ENCODE data around the gene ZDHHC11.
A peak's percentile ranks its signal among the peaks of the same experiment; 100 is the strongest.
"Not testable (repeated sequence)": the region's sequence is repeated elsewhere in the genome, so short reads cannot be mapped to it uniquely, and the experiment has no call there.

Gene ZDHHC11

DNA sequence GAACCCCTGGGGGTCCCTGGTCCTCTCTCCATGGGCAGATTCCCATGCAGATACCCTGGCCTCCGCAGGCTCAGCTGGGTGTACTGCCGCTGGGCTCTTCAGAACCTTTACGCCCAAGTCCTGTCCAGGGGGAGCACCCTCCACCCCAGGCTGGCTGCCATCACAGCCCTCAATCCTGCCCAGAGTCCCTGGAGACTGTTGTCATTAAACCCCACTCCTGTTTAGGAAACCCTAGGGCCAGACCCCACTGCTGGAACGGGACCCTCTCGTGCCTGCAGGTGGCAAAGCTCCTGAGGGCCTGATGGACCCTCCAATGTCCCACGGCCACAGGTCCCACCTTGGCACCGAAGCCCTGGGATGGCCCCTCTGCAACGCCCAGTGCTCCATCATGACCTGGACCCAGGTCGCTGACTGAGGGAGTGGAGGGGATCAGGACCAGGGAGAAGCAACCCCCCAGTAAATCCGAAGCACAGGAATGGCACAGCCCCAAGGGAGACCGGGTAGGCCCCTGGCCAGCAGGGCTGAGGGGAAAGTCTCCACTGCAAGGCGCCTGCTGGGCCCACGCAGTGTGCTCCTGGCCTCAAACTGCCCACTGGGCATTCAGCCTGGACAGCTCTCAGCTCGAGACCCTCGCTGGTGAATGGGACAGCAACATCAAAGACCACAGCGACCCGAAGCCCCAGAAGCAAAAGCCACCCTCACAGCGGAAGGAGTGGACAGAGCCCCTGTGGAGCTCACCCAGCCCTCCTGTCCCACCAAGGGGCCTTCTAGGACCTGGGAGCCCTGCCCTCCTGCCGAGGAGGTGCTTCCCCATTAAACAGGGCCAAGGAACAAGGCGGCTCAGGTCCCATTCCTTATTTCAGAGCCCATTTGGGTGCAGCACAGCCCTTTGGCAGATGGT lies 74.6 kb downstream of the ZDHHC11 start:
- DNase-seq (ENCODE audit: low spot score): no peak

DNA sequence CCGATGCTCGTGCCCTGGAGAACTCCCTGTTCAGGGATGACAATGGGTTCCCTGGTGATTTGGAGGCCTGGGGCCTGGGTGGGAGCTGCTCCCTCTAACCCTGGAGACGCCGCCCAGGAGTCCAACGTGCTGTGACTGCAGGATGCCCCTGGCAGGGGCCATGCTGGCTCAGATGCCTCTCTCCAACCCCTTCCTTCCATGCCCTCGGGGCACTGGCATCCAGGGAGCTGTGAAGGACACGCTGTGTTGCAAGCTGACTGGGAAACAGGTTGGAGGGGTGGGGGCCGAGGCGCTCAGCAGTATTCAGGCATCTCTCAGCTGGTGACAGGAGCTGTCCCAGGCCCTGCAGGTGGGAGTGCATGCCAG lies 75.2 kb downstream of the ZDHHC11 start:
- not testable (repeated sequence) for DNase-seq (ENCODE audit: low spot score)

GRCh38 chr5:774854-775505 lies 75.8 kb downstream of the ZDHHC11 start:
- not testable (repeated sequence) for DNase-seq (ENCODE audit: low spot score)

- not testable (repeated sequence) for DNase-seq (ENCODE audit: low spot score)
Observed at GRCh38 chr5:774304-774703, 76.5 kb downstream of the ZDHHC11 start.

DNA sequence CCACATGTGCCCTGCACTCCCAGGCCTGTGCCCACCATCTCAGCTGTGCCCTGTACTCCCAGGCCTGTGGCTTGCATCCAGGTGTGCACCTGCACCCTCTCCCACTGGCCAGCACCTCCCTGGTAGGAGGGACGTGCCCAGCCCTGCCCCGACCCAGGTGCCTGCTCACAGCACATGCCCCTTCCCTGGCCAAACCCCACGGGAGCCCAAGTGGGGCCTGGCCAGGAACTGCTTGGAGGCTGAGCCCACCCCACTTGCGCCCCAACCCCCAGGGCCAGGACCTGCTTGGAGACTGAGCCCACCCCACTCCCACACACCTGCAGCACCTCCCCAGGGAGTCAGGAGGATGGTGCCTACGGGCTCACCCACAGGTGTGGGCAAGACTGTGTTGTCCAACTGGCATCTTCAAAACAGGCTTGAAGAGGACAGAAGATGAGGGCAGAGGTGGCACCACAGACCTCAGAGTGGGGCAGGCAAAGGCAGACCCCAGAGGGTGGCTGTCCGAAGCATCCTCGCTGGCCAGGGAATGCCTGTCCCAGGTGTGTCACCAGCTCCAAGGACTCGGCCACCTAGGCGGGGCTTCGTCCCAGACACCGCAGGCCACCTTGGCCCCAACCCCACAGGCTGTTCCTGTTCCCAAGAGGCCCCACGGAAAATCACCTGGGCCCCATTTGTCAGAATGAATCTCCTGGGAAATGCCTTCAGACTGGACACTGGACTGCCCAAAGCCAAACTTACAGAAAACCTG lies 77.1 kb downstream of the ZDHHC11 start:
- DNase-seq (ENCODE audit: low spot score): no peak

- not testable (repeated sequence) for DNase-seq (ENCODE audit: low spot score)
Observed at GRCh38 chr5:772931-773330, 77.9 kb downstream of the ZDHHC11 start.

- not testable (repeated sequence) for DNase-seq (ENCODE audit: low spot score)
Observed at GRCh38 chr5:772547-772890, 78.3 kb downstream of the ZDHHC11 start.

- DNase-seq (ENCODE audit: low spot score): not testable (repeated sequence)
Observed at GRCh38 chr5:771841-772546, 78.8 kb downstream of the ZDHHC11 start.

DNA sequence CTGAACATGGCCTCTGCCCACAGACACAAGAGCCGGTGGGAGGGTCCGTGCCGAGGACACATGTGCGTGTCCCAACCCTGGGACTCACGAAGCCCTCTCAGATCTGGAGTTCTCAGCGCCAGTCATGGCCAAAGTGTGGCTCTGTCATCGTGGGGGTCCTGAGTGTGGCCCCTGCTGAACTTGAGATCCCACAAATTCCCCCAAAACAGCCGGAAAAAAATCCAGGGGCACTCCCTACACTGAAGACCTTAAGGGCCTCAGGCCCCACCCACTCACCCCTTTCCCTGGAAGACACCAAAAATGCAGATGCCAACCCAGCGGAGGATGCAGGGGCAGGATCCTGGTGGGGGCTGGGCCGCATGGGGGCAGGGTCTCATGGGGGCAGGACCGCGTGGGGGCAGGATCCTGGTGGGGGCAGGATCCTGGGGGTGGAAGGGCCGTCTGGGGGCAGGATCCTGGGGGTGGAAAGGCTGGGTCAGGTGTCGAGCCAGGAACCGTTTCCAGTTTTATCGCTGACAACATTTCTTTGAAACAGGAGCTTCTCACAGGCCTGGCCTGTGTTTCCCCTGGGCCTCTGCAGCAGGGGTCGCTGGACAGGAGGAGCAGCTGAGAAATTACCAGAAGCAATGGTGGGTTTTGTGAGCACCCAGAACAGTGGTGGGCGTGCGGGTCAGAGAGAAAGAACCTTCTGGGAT lies 79.6 kb downstream of the ZDHHC11 start:
- DNase-seq (ENCODE audit: low spot score): not testable (repeated sequence)

DNA sequence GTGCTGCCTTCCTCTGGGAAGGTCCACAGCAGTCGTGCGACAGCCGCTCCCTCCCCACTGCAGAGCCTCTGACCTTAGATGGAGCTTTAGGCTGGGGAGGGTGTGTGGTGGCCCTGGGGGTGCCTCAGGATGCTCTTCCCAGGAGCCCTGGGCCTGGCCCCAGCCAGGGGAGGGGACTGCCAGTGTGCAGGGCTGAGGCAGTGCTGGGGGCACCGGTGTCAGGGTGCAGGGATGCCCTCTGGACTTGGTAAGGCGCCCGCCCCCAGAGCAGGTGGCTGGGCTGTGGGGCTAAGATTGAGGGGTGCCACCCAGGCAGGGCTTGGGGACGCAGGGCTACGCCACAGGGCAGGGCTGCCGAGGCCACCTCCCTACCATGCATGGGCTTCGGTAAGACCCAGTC lies 80.2 kb downstream of the ZDHHC11 start:
- not testable (repeated sequence) for DNase-seq (ENCODE audit: low spot score)

DNA sequence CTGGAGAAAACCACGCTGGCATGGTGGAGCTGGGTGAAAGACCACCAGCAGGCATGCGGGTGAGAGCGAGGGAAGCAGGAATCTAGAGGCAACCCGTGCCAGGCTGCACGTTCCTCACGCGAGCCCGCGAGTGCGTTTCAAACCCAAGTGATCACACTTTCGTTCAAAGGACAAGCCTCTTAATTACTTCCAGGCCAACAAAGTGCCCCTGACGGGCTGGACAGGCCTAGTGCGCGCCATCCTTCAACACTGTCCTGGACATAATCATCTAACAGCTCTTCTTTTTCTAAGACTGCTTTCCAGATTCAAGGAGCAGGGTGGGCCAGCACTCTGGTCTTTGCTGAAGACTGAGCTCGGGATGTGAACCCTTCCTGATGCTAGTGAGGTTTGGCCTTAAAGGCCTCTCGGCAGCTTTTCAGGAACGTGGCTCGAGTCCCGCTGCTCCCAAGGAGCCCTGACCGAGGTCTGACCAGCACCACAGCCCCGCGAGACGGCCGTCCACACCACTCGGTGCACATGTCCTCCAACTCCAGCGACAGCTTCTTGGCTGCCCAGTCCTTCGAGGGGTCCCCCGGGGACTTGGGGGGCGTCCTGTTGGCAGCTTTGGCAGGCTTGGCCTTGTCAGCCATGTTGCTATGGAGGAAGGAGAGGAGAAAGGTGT lies 81.2 kb downstream of the ZDHHC11 start:
- DNase-seq (ENCODE audit: low spot score): not testable (repeated sequence)

DNA sequence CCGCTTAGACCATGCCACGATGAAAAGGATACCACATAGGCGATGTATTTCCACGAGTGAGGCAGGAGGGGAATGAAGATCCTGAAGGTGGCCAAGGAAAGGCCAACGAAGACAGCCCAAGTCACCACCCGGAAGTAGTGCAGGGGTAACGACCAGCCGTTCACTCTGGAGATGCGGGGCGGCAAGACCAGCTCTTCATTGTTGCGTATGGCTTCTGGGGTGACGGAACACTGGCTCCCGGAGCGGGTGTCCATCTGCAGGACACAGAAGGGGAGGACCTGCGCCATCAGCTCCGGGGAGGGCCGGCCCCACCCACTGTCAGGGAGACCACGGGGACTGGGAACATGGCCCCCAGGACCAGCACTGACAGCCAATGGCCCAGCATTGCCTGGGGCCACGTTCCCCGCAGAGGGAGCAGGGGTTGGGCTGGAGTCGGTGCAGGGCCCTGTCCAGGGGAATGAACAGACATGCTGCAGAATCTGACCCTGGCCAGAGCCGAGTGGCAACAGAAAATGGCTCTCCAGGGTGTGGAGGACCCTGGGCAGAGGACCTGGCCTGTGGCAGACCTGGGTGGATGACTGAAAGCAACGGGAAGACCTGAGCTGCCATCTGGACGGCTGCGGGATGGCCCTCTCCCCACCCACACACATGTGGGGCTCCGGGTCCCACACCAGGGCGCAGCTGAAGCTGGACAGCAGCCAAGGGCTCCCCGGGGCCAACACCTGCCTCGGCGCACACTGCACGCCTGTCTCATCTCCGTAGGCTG lies 83.9 kb downstream of the ZDHHC11 start:
- DNase-seq (ENCODE audit: low spot score): no peak

- DNase-seq (ENCODE audit: low spot score): no peak
Observed at GRCh38 chr5:765948-766631, 84.7 kb downstream of the ZDHHC11 start.

DNA sequence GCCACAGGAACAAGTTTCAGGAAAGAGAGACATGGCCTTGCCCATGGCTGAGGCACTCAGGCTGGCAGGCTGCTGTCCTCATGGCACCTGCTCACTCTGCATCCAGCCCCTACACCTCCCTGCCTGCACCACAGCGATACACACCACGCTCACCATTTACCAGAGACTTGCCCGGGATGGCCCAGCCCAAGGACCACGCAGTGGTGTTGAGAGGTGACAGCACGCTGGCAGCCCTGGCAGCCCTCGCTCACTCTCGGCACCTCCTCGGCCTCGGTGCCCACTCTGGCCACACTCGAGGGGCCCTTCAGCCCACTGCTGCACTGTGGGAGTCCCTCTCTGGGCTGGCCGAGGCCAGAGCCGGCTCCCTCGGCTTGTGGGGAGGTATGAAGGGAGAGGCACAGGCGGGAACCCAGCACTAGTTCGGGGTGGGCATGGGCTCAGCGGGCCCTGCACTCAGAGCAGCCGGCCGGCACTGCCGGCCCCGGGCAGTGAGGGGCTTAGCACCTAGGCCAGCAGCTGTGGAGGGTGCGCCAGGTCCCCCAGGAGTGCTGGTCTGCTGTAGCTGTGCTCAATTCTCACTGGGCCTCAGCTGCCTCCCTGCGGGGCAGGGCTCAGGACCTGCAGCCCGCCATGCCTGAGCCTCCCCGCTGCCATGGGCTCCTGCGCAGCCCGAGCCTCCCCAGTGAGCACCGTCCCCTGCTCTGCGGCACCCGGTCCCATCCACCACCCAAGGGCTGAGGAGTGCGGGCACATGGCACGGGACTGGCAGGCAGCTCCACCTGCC lies 86.6 kb downstream of the ZDHHC11 start:
- DNase-seq (ENCODE audit: low spot score): no peak

- DNase-seq (ENCODE audit: low spot score): no peak
Observed at GRCh38 chr5:763397-763796, 87.4 kb downstream of the ZDHHC11 start.

GRCh38 chr5:762996-763395 lies 87.8 kb downstream of the ZDHHC11 start:
- not testable (repeated sequence) for DNase-seq (ENCODE audit: low spot score)

GRCh38 chr5:761854-762710 lies 88.7 kb downstream of the ZDHHC11 start:
- DNase-seq (ENCODE audit: low spot score): peak; percentile 83
